Stimulated activated CD4-positive, alpha-beta T cell treated with anti-CD3 and anti-CD28 coated beads, Interleukin-1b, Interleukin-23, amount 100 ng/mL, for 4 hours (primary cell): ENCODE data around the gene IL21R.

Source experiments
- DNase-seq, 2 donors: peaks; one replicate each; pipeline ENCODE4 v3.0.0-alpha.2; 2020; ENCODE audit warnings: low read depth in 2 of 2

The IL21R gene

DNA sequence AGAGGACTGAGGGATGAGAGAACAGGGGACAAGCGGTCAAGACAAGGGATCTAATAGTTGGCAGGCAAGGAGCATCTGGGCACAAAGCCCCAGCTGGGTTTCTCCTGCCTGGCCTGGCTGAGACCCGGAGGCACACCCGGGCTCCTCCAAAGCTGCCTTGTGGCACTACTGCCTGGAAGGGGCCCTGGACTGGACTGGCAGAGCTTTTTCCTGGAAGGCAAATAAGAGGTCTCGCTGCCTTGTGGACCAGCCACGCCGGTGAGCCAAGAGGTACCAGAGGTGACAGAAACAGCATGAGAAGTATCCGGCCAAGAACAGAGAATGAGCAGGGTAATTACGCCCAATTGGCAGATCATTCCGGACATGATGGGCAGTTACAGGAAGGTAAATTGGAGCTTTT is 83.2 kb downstream of the IL21R start:
- DNase-seq = no peak

- DNase-seq = no peak
These were observed 83.8 kb downstream of the IL21R start for GRCh38 chr16:27485811-27486210.

DNA sequence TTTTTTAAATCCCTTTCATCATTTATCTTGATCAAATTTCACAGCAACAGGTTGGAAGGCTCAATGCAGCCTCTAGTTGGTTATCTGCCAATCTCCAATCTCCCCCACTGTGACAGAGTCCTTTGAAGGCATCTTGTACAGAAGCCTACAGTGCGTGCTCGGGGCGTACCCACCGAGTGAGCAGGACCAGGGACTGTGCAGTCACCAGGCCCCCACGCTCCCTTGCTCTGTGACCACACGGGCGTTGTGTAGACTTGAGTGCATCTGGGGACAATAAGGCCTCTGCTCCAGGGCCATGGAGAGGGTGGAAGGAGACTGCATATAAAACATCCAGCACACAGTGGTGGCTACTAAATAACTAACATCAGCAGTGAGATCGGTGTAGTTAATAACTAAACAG is 84.4 kb downstream of the IL21R start:
- DNase-seq = no peak

GRCh38 chr16:27486760-27487159 is 84.8 kb downstream of the IL21R start:
- no peak for DNase-seq

DNA sequence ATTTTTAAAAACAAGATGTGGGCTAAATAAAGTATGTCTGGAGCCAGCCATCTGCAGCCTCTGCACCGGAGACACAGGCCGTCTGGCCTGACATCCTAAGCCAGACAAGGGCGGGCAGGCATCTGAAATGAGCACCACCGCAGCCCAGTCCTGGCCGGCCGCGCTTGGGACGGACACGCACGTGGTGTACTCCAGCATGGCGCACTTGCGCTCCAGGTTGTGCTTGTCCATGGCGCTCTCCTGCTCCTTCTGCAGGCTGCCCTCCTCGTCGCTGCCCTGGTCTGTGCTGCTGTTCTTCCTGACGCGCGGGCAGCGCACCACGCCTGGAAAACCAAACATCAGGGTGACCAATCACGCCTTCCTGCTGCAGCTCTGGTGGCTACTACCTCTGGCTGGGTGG is 87.4 kb downstream of the IL21R start:
- no peak for DNase-seq

GRCh38 chr16:27489906-27490305 is 87.9 kb downstream of the IL21R start:
- DNase-seq = no peak

DNA sequence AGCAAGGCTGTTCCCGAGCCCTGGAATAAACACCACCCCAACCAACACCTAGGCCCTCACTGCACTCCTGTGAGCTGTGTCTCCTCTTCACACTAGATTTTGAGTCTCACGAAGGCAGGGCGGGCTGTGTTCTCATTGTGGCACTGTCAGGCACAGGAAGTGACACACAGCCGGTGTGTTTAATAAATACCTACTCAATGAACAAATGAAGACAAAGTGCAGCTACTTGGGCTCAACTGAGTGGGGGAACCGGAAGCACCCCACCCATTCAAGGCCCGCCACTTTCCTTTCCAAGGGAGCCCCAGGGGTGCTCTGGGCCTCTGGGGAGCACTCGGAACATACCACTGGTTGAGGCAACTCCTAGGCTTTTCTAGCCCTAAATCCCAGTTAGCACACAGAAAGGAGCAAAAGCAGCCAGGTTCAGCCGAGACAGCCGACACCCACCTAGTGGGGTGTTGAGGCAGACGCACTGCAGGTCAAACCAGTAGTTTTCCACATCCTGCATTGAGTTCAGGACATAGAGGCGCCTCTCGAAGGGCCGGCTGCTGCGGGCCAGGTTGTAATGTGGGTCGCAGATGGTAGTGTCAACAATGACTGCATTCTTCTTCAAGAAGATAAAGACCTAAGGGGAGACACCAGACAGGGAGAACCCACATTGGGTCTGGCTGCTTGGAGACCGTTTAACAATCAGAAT is 90.1 kb downstream of the IL21R start:
- DNase-seq = no peak

DNA sequence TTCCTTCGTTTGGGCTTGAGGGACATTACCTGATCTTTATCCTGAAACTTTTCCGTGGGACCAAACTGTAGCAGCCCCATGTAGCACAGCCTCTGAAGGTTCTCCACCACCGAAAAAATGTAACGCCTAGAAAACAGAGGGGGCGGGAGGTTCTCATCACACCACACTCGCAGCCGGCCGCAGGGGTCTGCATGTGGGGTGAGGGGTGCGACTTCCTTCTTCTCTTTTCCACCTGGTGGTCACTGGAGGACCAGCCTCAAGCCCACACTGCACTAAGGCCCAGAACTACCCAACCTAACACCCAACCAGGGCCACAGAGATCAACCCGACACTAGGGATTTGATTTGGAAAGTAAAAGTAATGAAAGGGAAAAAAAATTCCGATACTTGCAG is 90.6 kb downstream of the IL21R start:
- no peak for DNase-seq

GRCh38 chr16:27495191-27495590 is 93.2 kb downstream of the IL21R start:
- DNase-seq = no peak

- no peak for DNase-seq
These were observed 96.3 kb downstream of the IL21R start for GRCh38 chr16:27498031-27498825.

DNA sequence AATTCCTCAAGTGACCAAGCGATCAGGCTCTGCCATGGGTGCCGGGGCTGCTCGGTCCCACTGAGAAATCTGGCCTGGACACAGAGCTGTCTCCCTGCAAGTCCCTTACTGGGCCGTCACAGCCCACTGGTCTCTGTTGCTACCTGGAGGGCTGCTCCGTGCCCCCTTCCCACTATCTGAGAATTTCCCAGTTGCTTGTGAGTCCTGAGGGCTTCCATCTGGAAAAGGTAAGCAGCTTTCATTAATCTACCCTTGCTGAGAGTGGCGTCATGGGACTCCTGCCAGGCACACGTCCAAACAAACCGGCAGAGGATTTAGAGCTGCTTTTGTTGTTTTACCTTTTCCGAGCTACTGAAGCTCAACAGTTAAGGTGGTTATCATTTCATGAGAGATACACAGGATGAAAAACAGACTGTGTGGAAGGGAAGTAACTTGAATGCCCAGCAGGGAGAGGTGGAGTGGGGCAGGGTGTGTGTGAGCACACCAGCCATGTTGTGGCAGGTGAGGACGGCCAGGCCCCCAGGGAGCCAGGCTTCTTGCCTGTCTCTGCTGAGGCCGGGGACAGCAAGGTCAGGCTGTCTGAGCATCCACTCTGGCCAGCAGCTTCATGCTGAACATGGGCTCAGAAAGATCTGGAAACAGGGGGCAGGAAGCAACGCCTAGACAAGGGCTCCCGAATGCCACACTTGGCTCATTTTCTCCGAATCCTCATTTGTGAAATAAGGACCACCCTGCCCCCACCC is 97.1 kb downstream of the IL21R start:
- DNase-seq = no peak

GRCh38 chr16:27499659-27500055 is 97.7 kb downstream of the IL21R start:
- no peak for DNase-seq

DNA sequence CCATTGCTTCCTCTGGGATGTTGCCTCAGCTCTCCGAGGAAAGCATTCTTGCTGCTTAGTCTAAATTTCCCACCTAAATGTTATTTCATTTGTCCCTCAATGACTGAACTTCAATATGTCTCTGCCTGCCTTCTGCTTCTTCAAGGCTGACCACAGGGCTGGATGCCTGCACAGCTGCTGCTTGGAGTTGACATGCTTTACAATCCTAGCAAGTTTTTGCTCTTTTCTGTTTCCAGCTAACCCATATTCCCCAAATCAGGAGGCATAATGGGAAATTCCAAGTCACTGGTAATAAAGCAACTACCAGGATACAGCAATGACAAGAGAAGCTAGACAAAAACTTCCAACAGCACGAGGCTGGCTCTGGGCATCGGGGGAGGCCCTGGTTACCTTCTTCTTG is 98.8 kb downstream of the IL21R start:
- DNase-seq = no peak
